OCI-M1 (cell line): ENCODE data around the gene PGF.

Experiments
- DNase-seq: peaks from one replicate; lab custom pipeline; 2025; lab: John Stamatoyannopoulos, UW

Gene PGF

DNA sequence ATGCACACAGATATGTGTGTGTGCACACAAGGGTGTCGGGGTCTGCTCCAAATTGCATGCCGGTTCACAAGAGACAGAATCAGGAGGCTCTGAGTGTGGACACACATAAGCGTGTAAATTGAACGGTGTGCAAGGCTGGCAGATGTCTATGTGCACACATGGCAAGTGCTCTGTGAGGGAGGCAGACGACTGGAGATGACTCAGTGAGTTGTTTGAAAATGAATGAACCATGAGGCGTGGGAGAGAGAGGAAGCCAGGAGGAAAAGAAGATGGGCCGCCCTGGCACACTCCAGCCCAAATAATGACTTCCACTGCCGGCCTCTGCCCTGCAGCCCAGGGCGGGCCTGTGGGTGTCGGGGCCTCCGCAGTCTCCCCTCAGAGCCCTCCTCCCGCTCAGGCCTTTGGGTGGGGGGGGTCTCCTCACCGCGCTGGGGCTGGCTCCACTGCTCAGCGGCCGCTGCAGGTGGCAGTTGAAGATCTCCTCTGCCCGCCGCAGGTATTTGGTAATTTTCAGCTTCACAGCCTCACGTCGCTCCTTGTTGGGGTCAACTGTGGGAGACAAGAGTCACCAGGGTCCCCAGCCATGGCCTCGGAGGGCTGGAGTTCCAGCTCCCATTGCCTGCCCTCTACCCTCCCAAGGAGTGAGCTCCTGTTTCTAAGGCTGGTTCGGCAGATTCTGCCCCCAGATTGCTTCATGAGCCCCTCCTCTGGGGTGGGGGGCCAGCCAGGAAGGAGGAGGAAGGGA is 35.8 kb downstream of the PGF start:
- DNase-seq, result no peak

DNA sequence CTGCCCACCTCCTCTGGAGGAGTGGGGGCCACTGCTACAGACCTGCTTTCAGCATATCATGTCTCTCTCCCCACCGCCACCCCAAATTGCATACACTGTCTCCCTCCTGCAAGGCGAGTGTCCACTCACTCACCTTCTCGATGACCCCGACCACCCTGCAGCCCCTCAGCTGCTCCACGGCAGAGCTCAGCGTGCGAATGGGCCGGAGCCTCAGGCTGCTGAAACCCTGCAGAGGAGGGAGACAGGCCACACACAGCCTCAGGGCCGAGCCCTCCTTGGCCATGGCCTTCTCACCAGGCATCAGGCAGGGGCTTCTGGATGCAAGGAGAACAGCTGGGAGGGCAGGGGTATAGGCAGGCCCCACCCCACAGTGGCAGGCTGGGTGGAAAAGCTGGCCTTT is 37.0 kb downstream of the PGF start:
- no peak for DNase-seq

DNA sequence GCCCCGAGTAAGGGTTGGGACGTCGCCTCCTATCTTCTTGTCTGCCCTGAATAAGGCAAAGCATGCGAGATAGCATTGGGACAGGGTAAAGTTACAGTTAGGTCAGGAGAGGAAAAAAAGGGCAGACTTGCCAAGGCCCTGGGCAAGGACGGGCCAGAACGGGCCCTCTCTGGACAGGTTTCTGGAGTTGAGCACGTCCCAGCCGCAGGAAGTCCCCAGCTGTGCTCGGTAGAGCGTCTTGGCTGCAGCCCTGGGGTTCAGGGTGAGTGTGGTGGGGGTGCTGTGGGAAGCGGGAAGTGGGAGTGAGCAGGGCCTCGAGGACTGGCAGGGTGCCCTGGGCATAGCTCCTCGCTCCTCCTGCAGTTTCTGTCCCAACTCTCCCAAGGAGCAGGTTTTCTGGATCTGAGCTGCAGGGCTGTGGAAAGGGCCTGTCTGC is 37.7 kb downstream of the PGF start:
- DNase-seq, result no peak

DNA sequence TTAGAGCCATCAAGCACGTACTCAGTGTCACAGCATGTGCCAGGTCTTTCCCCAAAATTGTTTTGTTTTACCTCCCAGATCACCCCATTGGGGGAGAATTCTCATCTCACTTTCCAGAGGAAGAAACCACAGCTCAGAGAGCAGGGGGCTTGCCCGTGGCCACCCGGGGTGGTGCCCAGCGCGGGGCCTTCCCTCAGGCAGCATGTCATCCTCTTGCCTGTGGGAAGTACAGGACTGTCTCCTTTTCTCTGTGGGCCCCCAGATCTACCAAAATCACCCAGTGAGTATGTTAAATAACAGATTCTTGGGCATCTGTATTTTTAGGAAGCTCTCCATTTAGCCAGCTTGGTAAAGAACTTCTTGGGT is 38.2 kb downstream of the PGF start:
- DNase-seq, result no peak

DNA sequence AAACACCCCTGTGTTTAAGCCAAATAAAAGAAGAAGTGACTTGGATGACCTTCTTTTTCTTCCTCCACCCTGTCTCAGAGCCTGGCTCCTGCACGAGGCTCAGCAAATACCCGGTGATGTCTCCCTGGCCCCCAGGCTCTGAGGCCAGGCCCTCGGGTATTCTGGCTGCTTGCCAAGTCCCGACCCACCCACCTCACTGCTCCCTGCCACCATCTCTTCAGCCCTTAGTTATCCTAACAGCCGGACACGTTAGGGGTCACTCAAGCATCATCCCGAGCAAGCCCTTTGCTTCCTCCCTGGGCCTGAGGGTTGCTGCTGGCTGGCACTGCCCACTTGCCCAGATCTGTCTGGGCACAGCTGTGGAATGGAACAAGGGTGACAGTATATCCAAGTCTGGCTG is 39.6 kb downstream of the PGF start:
- DNase-seq, result no peak

DNA sequence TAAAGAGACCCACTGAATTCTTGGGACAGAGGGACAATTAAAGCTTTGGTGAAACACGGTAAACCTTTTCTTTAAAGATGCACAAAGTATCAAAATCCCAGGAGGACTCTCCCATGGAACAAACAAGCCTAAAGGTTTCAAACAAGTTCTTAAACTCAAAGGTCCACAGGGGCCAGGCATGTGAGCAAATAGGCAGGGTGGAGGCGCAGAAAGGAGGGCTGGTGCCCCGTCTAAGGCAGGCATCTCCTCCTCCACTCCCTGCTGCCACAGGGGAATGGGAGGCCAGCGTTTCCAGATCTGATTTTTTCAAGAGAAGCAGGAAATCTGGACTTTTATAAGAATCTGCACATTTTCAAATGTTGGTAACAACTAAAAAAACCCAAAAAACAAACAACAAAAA is 40.0 kb downstream of the PGF start:
- DNase-seq, result no peak

DNA sequence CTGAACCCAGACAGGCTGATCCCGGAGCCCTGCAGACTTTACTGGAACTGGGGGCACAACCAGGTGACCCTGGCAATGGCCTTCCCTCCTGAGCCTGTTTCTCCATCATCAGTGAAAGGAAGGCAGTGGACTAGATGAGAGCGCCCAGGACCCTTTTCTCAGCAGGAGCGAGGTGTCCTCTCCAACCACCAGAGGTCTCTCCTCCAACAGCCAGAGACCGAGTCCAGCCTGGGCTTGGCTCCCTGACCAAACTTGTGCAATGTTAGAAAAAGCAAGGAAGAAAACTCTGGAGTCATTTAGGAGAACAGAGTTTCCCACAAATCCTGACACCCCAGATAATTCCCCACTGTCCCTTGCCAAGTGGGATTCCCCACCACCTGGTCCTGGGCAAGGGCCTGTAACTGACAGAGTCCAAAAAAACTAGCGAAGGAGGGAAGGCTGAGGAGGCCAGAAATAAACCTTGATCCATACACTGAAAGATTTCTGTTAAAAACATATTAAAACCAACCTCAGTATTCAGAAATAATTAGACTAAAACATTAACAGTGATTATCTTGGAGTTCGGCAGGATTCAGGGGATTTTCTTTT is 41.3 kb downstream of the PGF start:
- peak; percentile 39 for DNase-seq

DNA sequence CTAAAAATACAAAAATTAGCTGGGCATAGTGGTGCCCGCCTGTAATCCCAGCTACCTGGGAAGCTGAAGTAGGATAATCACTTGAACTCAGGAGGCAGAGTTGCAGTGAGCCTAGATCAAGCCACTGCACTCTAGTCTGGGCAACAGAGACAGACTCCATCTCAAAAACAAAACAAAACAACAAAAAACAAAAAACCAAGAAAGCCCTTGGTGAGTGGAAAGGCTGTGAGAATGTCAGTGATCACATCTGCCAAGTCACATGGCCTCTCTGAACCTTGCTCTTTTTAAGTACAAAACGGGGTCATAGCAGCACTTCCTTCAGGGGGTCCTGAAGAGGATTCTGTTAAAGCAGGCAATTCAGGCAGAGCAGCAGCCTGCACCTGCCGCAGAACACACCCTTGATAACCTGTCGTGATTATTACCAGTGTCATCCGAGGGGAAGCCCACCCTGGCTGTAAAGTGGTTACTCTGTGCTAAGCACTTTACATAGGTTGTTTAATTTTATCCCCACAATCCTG is 41.9 kb downstream of the PGF start:
- no peak for DNase-seq

DNA sequence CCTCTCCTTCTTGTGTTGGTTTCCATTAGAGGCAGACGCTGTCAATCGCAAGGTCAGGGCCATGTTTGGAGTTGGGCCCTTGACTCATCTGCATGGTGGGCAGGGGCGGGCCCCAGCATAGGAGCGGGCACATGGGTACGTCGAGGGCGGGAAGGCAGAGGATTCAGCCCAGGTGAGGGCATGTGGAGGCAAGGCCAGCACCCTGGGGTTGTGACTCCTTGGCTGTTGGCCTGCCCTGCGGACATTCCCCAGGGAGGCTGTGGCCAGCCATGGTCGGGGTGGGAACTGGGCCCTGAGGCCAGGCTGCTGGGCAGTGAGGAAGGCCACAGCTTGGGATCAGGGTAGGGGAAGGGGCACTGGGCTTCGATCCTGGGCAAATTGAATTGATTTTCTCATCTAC is 42.6 kb downstream of the PGF start:
- DNase-seq, result no peak

DNA sequence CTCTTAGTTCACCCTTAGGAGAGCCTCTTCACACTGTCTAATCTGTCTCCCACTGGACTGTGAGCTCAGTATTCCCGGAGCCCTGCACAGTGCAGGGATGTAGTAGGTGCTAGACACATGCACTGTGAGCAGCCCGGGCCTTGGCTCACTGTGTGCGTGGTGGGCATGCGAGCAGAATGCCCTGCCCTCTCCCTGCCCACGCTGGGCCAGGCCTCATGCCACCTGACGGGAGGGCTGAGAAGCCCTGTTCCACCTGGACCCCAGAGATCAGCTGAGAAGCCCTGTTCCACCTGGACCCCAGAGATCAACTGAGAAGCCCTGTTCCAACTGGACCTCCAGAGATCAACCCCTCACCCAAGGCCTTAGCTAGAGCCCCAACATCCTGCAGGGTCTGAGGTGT is 43.3 kb downstream of the PGF start:
- no peak for DNase-seq

DNA sequence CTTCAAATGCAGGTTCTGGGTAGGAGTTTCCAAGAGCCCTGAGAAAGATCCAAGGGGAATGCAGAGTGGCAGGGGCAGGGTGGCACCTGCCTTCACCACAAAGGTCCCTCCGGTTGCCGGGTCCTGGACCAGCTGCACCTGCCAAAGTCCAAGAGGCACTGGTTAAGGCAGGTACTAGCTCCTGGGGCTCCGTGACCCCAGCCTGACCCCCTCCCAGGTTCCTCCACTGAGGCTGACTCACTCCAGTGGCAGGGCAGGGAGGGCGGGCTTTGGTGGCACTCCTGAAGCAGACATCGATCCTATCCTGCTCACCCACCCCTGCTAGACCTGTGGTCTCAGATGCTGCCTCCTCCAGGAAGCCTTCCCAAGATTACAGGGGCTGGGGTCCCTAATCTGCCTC is 43.7 kb downstream of the PGF start:
- DNase-seq, result no peak

DNA sequence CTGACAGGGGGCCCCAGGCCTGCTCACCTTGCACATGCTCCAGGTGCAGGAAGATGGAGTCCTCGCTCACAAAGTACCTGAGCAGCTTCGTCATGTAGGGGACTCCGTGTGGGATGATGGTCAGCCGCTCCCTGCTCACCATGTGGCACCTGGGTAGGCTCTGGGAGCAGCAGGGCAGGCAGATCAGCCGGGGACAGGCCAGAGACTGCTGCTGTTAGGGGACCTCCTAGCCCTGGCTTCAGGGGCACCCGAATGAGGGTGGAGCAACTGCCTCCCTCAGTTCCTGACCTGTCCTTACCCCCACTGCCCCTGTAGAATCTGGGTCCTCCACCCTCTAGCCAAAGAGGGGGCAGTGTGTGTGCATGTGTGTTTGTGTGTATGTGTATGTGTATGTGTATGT is 44.2 kb downstream of the PGF start:
- DNase-seq, result no peak

DNA sequence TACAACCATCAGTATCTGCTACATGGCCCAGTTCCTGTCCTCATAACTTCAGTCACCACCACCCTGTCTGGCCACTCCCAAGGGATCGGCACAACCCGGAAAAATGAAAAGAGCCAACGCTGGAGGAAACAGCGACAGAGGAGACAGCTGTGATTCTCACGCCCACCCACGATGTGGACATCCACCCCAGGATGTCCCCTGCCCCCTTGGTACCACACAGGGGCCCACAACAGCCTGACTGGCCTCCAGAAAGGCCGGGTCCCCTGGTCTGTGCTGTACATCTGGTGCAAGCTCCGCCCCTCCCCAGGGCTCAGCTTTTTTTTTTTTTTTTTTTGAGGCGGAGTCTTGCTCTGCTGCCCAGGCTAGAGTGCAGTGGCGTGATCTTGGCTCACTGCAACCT is 44.8 kb downstream of the PGF start:
- DNase-seq, result no peak

DNA sequence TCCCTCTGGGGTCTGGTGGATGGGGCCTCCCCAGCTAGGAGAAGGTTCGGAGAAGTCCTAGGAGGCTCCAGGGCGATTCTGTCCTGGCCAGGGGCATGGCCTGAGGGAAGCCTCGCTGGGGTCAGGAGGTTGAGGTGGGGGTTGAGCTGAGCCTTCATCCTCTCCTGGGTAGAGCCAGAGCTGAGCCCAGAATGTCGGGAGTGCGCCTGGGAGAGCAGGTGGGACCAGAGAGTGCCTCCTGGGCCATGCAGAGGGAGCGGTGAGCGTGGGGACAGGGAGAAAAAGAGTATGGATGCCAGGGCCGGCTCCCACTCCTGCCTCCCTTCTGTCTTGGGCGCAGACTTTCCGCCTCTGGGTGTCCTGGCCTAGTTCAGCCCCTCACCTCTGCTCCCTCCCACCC is 45.5 kb downstream of the PGF start:
- DNase-seq, result no peak

DNA sequence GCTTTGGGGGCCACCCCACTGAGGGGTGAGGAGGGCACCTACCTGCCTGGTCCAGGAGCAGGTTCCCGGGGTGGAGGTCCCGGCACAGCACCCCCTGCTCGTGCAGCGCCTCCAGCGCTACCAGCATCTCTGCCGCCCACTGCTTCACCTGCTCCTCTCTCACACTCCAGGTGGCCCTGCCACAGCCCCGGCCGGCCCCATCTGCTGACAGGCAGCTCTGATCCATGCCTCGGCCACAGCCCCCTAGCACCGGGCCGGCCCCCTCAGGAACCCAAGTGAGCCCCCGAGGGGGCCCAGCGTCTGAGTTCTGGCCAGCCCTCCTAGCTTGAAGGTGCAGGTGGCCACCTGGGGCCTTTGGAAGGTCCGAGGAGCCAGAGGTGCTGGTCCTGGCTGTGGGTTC is 45.9 kb downstream of the PGF start:
- no peak for DNase-seq

DNA sequence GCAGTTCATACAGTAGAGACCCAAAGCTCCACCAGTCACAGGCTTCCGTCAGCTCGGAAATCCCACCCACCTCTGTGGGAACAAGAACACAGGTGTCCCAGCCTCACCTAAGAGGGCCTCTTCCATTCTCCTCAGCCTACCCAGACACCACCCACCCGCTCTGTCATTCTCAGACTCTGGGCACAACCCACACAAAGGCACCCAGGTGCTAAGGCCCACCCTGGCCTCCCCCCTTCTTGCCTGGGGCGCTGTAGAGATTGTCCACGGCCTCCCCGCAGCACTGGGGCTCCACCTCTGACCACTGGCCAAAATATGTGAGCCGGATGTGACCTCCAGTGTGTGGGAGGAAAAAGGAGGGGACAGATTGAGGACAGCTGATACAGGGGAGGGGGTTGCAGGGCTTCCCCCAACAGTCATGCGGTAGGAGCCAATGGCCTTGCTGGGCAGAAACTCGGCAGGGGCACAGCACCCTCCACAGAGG is 46.5 kb downstream of the PGF start:
- DNase-seq, result no peak

DNA sequence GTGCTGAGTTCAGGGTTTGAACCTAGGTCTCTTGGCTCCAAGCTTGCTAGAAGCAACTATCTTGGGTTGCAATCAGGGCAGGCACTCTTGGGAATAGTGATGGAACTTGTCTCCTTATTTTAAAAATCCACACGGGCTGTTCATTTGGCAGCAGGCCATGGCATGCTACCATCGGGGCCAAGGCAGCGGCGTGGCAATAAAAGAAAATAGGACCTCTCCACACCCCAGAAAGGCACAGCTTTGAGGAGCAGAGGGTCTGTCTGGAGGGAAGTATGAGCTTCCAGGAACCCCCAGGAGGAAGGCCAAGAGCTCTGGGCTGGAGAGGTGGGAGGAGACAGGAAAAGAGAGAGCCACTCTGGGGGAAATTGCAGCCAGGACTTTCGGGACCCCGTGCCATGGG is 47.7 kb downstream of the PGF start:
- no peak for DNase-seq

DNA sequence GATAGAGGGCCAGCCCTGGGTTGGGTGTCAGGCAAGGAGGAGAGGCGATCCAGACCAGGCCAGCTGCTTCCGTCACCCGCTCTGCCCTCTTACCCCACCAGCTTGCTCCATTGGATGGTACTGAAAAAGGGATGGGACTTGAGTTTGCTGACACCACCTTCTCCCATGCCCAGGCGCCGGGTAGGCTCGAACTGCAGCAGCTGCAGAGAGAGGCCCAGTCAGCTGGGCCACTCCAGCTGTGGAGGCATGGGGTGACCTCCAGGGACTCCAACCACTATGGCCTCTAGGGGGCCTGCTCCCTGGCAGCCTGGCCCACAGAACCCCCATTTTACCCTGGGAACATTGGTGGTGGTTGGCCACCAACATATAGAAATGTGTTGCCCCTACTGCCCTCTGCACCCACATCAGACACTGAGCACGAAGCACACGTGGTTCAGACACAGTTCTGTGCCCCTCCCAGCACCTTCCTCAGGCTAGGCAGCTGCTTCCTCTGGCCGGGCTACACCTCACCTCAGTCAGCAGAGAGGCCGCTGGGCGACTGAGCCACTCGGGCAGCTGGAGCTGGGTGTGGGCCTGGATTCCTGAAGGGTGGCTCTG is 48.4 kb downstream of the PGF start:
- DNase-seq, result no peak

DNA sequence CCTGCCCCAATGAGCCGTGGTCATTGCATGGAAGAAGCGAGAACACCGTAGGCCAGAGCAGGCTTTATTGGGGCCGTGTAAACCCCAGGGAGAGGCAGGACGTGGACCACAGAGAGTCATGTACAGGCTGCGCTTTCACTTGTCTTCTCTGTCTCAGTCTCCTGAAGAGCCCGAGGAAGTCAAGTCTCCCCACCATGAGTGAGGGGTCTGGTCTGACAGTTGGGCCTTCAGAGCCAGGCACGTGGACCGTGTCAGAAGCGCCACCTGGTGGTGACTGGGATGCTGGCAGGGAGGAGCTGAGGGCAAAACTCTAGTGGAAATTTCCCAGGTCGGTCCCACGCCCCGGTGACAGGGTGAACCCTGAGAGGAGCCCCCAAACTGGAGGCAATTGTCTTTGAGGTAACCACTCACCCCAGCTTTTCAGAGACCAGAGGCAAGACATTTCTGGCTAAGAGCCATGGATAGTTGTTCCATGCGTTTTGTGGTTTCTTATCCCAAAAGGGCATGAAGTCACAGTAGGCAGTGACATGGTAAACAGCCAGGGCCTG is 49.7 kb downstream of the PGF start:
- DNase-seq, result peak; percentile 68

DNA sequence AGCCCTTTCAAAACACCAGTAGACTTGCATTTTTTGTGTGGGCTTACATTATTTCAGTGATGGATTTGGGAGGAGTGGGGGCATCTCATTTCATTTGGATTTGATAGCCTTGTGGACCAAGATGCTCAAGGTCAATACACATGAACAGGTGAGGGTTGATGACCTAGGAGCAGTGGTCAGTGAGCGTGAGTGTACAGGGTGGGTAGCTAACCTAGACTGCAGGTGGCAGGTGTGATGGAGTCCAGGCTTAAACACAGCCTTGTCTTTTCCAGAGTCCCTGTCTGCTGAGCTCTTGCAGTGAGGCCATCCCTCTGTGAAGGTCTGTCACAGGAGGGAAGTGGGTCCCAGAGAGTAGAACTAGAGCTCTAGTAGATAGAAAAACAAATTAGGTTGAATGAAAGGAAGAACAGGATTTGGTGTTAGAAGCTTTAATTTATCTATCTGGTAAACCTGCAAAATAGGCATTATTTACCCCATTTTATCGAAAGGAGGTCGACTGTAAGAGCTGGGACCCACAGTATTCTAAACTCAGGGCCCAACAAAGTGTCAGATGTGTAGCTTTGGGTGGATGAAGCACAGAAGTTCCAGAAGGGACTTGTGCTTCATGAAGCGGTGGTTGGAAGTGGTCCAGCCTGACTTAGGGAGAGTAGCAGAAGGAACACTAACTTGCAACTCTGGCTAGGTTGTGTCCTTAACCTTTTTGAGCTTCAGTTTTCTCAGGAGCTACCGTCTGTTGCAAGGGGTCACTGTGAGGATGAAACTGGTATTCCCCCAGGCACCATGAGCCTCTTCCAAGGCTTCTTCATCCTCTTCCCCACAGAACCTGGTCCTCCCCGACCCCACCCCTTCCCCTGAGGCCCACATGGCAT is 50.5 kb downstream of the PGF start:
- DNase-seq, result no peak

DNA sequence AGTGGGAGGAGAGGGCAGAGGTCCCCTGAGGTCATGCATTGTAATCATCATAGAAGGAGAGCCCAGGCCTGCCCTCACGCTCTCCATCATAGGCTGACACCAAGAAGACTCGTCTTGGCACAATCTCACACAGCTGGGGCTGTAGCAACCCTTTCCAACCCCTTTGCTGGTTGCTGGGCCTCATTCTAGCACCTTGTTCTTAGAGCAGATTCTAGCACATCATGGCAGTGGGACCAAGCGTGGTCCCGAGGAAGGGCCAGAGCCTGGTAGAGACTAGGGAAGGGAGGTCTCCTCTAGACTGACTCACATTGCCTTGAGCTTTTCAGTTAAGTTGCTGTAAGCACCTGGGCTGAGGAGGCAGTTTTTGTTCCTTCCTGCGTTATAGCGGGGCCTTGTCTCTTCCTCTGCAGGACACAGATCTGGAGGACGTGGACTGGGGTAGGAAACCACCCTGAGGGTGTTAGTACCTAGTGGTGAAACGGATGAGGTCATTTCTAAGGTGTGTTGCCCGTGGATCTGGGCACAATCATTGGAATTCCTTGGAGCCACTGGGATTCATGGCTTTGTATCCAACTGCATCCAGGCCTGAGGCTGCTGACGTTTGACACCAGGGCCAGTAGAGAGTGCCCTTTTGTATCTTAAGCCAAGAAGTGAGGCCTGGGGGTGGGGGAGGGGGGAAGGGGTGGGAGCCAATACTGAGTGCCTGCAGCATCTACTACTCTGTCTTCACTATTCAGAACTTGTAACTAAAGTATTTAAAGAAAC is 52.3 kb downstream of the PGF start:
- DNase-seq, result no peak
